HG03354 (cell line): ENCODE measurements around the gene NCKAP5L.
A peak's percentile ranks its signal among the peaks of the same experiment; 100 is the strongest.

Source experiments
- ATAC-seq: cut with Tn5 transposase; IDR thresholded peaks from one replicate; pipeline ENCODE4 v1.9.1; 2021; ENCODE audit warnings: mild to moderate bottlenecking; ENCODE audit not compliant: unreplicated experiment, poor library complexity, severe bottlenecking

The NCKAP5L gene

GRCh38 chr12:49750027-49750995 lies 77.9 kb downstream of the NCKAP5L start:
- ATAC-seq: no peak

DNA sequence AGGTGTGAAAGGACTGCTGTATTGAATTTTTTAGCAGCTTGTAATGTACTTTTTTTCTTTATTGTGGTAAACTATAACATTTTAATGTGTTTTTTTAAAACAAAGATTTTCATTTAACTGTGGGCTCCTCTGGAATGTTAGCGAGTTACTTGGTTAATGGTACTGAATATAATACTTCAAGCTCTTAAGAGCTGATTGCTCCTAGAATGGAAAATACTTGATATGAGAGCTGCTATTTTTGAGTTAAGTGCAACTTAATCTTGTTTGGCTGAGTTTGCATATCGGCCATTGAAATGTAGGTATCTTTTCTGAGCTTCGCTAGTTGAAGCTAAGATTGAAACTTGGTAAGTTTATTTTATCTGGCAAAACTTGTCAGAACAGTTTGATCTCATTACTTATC lies 79.4 kb downstream of the NCKAP5L start:
- ATAC-seq: no peak

DNA sequence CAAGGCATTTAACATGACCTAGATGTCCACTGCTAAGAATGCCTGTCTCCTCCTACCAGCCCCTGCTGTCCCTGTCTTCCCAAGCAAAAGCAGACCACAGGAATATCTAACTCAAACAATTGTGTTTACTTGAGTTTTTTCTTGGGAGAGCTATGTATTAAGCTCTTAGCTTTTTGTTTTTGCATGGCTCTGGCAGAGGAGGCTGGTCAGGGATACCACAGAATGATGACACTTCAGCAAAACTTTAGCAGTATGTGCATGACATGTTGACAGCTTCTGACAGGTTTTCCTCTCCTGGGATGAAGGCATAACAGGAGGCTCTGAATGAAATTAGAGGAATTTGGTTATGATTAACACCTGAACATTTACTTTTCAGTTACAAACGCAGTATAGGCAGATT lies 79.9 kb downstream of the NCKAP5L start:
- ATAC-seq: no peak

DNA sequence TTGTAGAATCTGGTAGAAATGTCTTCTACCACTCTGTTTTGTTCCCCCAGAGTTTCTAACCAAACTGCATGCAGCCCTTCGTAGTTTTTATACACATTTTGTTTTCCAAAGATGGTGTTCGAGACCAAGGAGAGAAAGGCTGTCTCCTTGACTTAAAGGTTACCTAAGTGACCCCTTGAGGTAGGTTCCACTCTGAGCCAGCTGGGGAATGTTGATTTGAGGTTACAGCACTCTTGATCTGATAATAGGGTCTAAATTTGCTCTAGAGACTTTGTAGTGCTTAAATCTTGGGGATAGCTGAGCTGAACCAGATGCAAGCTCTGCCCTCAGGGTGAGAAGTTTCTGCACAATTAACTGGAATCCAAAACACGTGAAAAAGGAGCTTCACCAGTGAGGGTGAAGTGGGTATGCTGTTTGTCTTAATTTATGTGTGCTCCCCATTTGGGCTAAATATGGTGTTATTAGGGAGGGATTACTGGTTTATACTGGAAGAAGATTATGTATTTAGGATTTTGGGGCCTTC lies 83.8 kb downstream of the NCKAP5L start:
- ATAC-seq: no peak

DNA sequence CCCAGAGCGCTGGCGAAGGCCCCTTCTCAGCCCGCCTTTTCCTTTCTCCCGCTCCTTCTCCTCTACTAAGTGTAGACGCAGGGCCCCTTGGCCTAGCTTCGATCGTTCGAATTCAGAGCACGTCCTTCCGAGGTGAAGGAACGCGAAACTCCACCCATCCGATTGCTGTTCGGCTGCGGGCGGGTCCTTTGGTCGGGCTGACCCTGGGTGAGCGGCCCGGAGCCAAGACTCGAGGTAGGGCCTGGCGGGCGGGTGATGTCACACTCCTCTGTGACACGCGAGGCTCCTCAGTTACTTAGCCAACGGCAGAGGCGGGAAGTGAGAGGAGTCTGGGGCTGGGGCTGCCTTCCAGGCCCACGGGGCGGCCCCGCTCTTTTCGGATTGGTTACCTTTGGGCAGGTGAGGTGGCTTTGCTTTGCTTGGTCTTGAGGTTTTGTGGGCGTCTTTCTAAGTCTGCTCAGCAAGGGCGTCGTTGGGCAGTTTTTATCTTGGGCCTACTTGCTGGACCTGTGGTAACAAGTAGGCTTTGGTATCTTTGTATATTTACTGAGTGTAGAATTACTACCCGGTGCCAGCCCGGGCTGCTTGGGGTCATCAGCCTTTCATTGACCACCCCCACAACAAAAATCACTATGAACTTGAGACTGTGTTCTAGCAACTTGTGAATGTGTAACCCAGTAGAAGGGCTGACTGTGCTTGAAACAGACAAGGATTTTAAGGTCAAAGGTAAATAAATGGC lies 86.2 kb downstream of the NCKAP5L start:
- peak; percentile 58 for ATAC-seq
